Measurements from ENCODE around the gene CD46.

The CD46 gene

DNA sequence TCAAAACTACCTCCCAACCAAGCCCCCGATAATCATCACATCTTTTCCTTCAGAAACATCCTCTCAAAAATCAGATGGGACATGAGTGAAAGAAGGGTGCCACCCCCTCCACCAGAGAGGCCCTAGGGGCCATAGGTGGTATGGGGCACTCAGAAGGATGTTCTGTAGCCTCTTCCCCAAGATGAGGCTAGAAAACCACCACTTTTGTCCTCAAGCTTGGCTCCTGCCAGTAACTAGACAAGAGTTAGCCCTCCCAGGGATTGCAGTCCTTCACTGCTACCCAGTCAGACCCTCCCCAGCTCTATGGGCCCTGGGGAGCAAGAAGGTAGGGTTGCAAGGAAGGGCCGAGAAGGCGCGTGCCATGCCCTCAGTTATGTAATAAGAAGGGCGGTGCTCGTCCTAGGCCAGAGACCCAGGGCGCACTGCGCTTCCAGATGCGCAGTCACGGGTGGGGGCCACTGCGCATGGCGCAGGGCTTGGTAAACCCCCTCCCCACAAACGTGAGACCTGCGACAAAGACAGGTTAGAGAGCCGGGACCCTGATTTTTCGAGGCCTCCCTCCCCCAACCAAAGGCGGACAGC is 69.7 kb downstream of the CD46 start:
- peak overlapping the region; percentile 97; the same call in 1 of the 2 replicates for H3K27ac ChIP-seq
- TF ChIP-seq CTCF (conservative IDR thresholded peaks at IDR 0.05): no peak

DNA sequence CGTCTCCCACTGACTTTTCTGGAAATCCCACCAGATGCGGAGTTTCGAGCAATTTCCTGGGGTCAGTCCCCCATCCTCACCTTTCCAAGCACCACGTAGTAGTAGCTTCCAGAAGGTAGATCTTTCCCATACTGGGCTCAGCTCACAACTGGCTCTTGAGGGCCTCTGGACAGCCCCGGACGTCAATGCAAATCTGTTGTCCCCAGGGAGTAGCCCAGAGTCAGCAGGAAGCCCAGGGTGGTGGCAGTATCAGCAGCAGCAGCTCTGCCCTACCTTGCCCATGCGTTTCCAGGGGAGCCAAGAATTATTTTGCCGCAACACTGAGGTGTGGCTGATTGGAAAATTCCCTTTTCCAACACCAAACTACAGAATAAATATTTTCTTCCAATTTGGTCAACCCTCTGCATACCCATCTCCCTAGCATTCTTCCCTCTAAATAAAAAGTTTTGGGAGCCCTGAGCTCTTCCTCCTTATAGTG is 70.3 kb downstream of the CD46 start:
- TF ChIP-seq CTCF (conservative IDR thresholded peaks at IDR 0.05): no peak
- peak overlapping the region; percentile 97 for H3K27ac ChIP-seq

- no peak for TF ChIP-seq CTCF (conservative IDR thresholded peaks at IDR 0.05)
- H3K27ac ChIP-seq: peak overlapping the region; percentile 97
Measured at GRCh38 chr1:207822602-207823451, 71.0 kb downstream of the CD46 start.

- peak overlapping the region; percentile 97 for H3K27ac ChIP-seq
- no peak for TF ChIP-seq CTCF (conservative IDR thresholded peaks at IDR 0.05)
Measured at GRCh38 chr1:207823531-207823879, 71.7 kb downstream of the CD46 start.

- H3K27ac ChIP-seq: peak overlapping the region; percentile 97
- TF ChIP-seq CTCF (conservative IDR thresholded peaks at IDR 0.05): peak; percentile 70
Measured at GRCh38 chr1:207823880-207824566, 72.2 kb downstream of the CD46 start.

- H3K27ac ChIP-seq: peak overlapping the region; percentile 97
Measured at GRCh38 chr1:207824691-207825408, 73.0 kb downstream of the CD46 start.

More at GRCh38 chr1:207824691-207825408, 73.0 kb downstream of the CD46 start:
- no peak for TF ChIP-seq CTCF (conservative IDR thresholded peaks at IDR 0.05)

Measured in VCaP (cell line).